ENCODE data around the gene TMEFF2.
"Not testable (repeated sequence)": the region's sequence is repeated elsewhere in the genome, so short reads cannot be mapped to it uniquely, and the experiment has no call there.

Gene TMEFF2

GRCh38 chr2:192140236-192140839 lies 54.4 kb downstream of the TMEFF2 start:
- no peaks in the 10 kb centered on the region for H3K27me3 ChIP-seq (ENCODE audit: insufficient read depth, low read length, poor library complexity, severe bottlenecking)
- H2AFZ ChIP-seq (ENCODE audit: low read length) = no peak overlapping the region
- H3K4me1 ChIP-seq (ENCODE audit: insufficient read depth, low read length, poor library complexity, severe bottlenecking) = no peaks in the 10 kb centered on the region
- H3K9me3 ChIP-seq (ENCODE audit: insufficient read depth, low read depth, low read length) = no peaks in the 10 kb centered on the region
- no peaks in the 10 kb centered on the region for H4K20me1 ChIP-seq (ENCODE audit: insufficient read depth, low read length, poor library complexity, severe bottlenecking)
- H3K4me3 ChIP-seq (ENCODE audit: low read length, poor library complexity, severe bottlenecking) = no peak overlapping the region
- no peak overlapping the region for H3K9ac ChIP-seq (ENCODE audit: low read depth, low read length, poor library complexity, severe bottlenecking)
- H3K4me2 ChIP-seq (ENCODE audit: low read depth, low read length, poor library complexity, severe bottlenecking) = no peak overlapping the region
- H3K9me2 ChIP-seq (replicated peaks; ENCODE audit: low read depth, low read length) = no peaks in the 10 kb centered on the region
- H3K36me3 ChIP-seq (ENCODE audit: insufficient read depth, low read length) = no peaks in the 10 kb centered on the region
- H3K79me2 ChIP-seq (ENCODE audit: insufficient read depth, low read length) = no peaks in the 10 kb centered on the region
- TF ChIP-seq EZH2phosphoT487 (IDR thresholded peaks at IDR 0.05; ENCODE audit: borderline replicate concordance) = no peak
- TF ChIP-seq CTCF (conservative IDR thresholded peaks at IDR 0.05; ENCODE audit: low read length) = no peak
- H3F3A ChIP-seq (ENCODE audit: low read depth) = no peaks in the 10 kb centered on the region

GRCh38 chr2:192139813-192140212 lies 54.9 kb downstream of the TMEFF2 start:
- Histone ChIP-seq H3K27me3 (ENCODE audit: insufficient read depth, low read length, poor library complexity, severe bottlenecking) (no peaks in the 10 kb centered on the region), H3K4me2 (ENCODE audit: low read depth, low read length, poor library complexity, severe bottlenecking) (no peak overlapping the region), H2AFZ (ENCODE audit: low read length) (no peak overlapping the region), H3K9me2 (replicated peaks; ENCODE audit: low read depth, low read length) (no peaks in the 10 kb centered on the region), H3K79me2 (ENCODE audit: insufficient read depth, low read length) (no peaks in the 10 kb centered on the region), H3K9me3 (ENCODE audit: insufficient read depth, low read depth, low read length) (no peaks in the 10 kb centered on the region), H3K36me3 (ENCODE audit: insufficient read depth, low read length) (no peaks in the 10 kb centered on the region), H3K4me1 (ENCODE audit: insufficient read depth, low read length, poor library complexity, severe bottlenecking) (no peaks in the 10 kb centered on the region), H4K20me1 (ENCODE audit: insufficient read depth, low read length, poor library complexity, severe bottlenecking) (no peaks in the 10 kb centered on the region), H3K4me3 (ENCODE audit: low read length, poor library complexity, severe bottlenecking) (no peak overlapping the region), H3F3A (ENCODE audit: low read depth) (no peaks in the 10 kb centered on the region), H3K9ac (ENCODE audit: low read depth, low read length, poor library complexity, severe bottlenecking) (no peak overlapping the region)
- TF ChIP-seq EZH2phosphoT487 (IDR thresholded peaks at IDR 0.05; ENCODE audit: borderline replicate concordance) (no peak), CTCF (conservative IDR thresholded peaks at IDR 0.05; ENCODE audit: low read length) (no peak)

- no peak overlapping the region for H3K9ac ChIP-seq (ENCODE audit: low read depth, low read length, poor library complexity, severe bottlenecking)
- no peak overlapping the region for H3K4me3 ChIP-seq (ENCODE audit: low read length, poor library complexity, severe bottlenecking)
- no peaks in the 10 kb centered on the region for H3F3A ChIP-seq (ENCODE audit: low read depth)
- H3K4me1 ChIP-seq (ENCODE audit: insufficient read depth, low read length, poor library complexity, severe bottlenecking) = no peaks in the 10 kb centered on the region
- H3K9me3 ChIP-seq (ENCODE audit: insufficient read depth, low read depth, low read length) = no peaks in the 10 kb centered on the region
- H4K20me1 ChIP-seq (ENCODE audit: insufficient read depth, low read length, poor library complexity, severe bottlenecking) = no peaks in the 10 kb centered on the region
- no peaks in the 10 kb centered on the region for H3K36me3 ChIP-seq (ENCODE audit: insufficient read depth, low read length)
- H3K4me2 ChIP-seq (ENCODE audit: low read depth, low read length, poor library complexity, severe bottlenecking) = no peak overlapping the region
- H3K79me2 ChIP-seq (ENCODE audit: insufficient read depth, low read length) = no peaks in the 10 kb centered on the region
- no peak overlapping the region for H2AFZ ChIP-seq (ENCODE audit: low read length)
- no peaks in the 10 kb centered on the region for H3K27me3 ChIP-seq (ENCODE audit: insufficient read depth, low read length, poor library complexity, severe bottlenecking)
- no peak for TF ChIP-seq EZH2phosphoT487 (IDR thresholded peaks at IDR 0.05; ENCODE audit: borderline replicate concordance)
- TF ChIP-seq CTCF (conservative IDR thresholded peaks at IDR 0.05; ENCODE audit: low read length) = no peak
- no peaks in the 10 kb centered on the region for H3K9me2 ChIP-seq (replicated peaks; ENCODE audit: low read depth, low read length)
These were observed 57.3 kb downstream of the TMEFF2 start for GRCh38 chr2:192137451-192137850.

GRCh38 chr2:192132604-192133003 lies 62.1 kb downstream of the TMEFF2 start:
- not testable (repeated sequence) for H2AFZ ChIP-seq (ENCODE audit: low read length); H3K4me3 ChIP-seq (ENCODE audit: low read length, poor library complexity, severe bottlenecking); H3K9ac ChIP-seq (ENCODE audit: low read depth, low read length, poor library complexity, severe bottlenecking); H3K9me2 ChIP-seq (replicated peaks; ENCODE audit: low read depth, low read length); H4K20me1 ChIP-seq (ENCODE audit: insufficient read depth, low read length, poor library complexity, severe bottlenecking); H3K27me3 ChIP-seq (ENCODE audit: insufficient read depth, low read length, poor library complexity, severe bottlenecking); H3K4me2 ChIP-seq (ENCODE audit: low read depth, low read length, poor library complexity, severe bottlenecking); H3K36me3 ChIP-seq (ENCODE audit: insufficient read depth, low read length); H3F3A ChIP-seq (ENCODE audit: low read depth); H3K4me1 ChIP-seq (ENCODE audit: insufficient read depth, low read length, poor library complexity, severe bottlenecking); H3K79me2 ChIP-seq (ENCODE audit: insufficient read depth, low read length); H3K9me3 ChIP-seq (ENCODE audit: insufficient read depth, low read depth, low read length)

- H3K9me3 ChIP-seq (ENCODE audit: insufficient read depth, low read depth, low read length); H2AFZ ChIP-seq (ENCODE audit: low read length); H3K79me2 ChIP-seq (ENCODE audit: insufficient read depth, low read length); H3K9me2 ChIP-seq (replicated peaks; ENCODE audit: low read depth, low read length); H3K9ac ChIP-seq (ENCODE audit: low read depth, low read length, poor library complexity, severe bottlenecking); H4K20me1 ChIP-seq (ENCODE audit: insufficient read depth, low read length, poor library complexity, severe bottlenecking); H3K36me3 ChIP-seq (ENCODE audit: insufficient read depth, low read length); H3K4me3 ChIP-seq (ENCODE audit: low read length, poor library complexity, severe bottlenecking); H3F3A ChIP-seq (ENCODE audit: low read depth); H3K27me3 ChIP-seq (ENCODE audit: insufficient read depth, low read length, poor library complexity, severe bottlenecking); H3K4me2 ChIP-seq (ENCODE audit: low read depth, low read length, poor library complexity, severe bottlenecking); H3K4me1 ChIP-seq (ENCODE audit: insufficient read depth, low read length, poor library complexity, severe bottlenecking): not testable (repeated sequence)
These were observed 64.4 kb downstream of the TMEFF2 start for GRCh38 chr2:192130312-192130711.

Measured in Loucy (cell line).